Kidney epithelial cell (primary cell): ENCODE data around the gene RASL12. TPM values are rescaled to one million over a fixed set of nuclear protein-coding genes. Genes with fewer than 3 reads are reported as not detected.
"Not testable (repeated sequence)": the region's sequence is repeated elsewhere in the genome, so short reads cannot be mapped to it uniquely, and the experiment has no call there.

ENCODE experiments used
- DNase-seq: peaks from one replicate; pipeline ENCODE4 v3.0.0-alpha.2; 2010; ENCODE audit warnings: low read depth
- H3K27me3 ChIP-seq: 2 replicates; pipeline ENCODE4 v1.6.0; 2011; ENCODE audit warnings: low read length; ENCODE audit not compliant: control insufficient read depth, insufficient read depth
- H3K36me3 ChIP-seq: 2 replicates; pipeline ENCODE4 v1.5.1; 2011; ENCODE audit warnings: low read length; ENCODE audit not compliant: control insufficient read depth, insufficient read depth
- H3K4me3 ChIP-seq: 2 replicates; pipeline ENCODE4 v1.5.1; 2011; ENCODE audit warnings: low read depth, mild to moderate bottlenecking, control low read depth, low read length
- total RNA-seq: library from RNA; depleted of rRNA; stranded (reverse); fragments of >200 nt; gene quantifications from 2 replicates; pipeline ENCODE4 v1.2.3, GENCODE V29; 2015
- TF ChIP-seq, protein P1 (sequence below): IDR thresholded peaks from 2 replicates; pipeline ENCODE4 v1.5.1; 2011; ENCODE audit warnings: mild to moderate bottlenecking, moderate library complexity, low read length, control low read depth, inconsistent platforms; ENCODE audit not compliant: insufficient read depth, poor library complexity, severe bottlenecking

RASL12 gene
- total RNA-seq, 1 donor from 2014 or later: 0.92 TPM

DNA sequence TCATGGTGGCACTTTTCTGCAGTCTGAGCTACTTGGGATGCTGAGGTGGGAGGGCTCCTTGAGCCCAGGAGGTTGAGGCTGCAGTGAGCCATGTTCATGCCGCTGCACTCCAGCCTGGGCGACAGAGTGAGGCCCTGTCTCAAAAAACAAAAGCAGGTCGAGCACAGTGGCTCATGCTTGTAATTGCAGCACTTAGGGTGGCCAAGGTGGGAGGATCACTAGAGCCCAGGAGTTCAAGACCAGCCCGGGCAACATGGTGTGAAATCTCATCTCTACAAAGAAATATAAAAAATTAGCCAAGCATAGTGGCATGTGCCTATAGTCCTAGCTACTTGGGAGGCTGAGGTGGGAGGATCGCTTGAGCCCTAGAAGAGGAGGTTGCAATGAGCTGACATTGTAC is 37.2 kb upstream of the RASL12 start:
- H3K27me3 ChIP-seq: no peaks in the 10 kb centered on the region
- DNase-seq: no peak
- no peaks in the 10 kb centered on the region for H3K36me3 ChIP-seq
- TF ChIP-seq, protein P1, sequence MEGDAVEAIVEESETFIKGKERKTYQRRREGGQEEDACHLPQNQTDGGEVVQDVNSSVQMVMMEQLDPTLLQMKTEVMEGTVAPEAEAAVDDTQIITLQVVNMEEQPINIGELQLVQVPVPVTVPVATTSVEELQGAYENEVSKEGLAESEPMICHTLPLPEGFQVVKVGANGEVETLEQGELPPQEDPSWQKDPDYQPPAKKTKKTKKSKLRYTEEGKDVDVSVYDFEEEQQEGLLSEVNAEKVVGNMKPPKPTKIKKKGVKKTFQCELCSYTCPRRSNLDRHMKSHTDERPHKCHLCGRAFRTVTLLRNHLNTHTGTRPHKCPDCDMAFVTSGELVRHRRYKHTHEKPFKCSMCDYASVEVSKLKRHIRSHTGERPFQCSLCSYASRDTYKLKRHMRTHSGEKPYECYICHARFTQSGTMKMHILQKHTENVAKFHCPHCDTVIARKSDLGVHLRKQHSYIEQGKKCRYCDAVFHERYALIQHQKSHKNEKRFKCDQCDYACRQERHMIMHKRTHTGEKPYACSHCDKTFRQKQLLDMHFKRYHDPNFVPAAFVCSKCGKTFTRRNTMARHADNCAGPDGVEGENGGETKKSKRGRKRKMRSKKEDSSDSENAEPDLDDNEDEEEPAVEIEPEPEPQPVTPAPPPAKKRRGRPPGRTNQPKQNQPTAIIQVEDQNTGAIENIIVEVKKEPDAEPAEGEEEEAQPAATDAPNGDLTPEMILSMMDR: no peak
- H3K4me3 ChIP-seq: no peak overlapping the region

DNA sequence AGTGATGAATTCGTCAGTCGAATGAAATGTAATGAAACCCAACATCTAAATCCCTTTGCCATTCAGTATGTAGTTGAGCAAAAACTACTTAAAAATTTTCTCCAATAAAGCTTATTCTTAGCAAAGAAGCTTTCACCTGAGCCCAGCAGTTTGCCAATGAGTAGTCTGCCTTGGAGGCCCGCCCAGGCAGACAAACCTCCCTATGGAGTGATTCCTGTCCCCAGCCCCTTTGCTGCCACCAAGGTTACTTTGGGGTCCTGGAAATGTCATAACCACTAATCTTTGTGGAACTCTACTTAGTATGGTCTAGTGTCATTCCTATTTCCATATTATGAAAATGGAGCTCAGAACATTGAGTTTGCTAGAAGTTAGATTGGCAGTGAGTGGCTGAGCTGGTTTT is 35.1 kb upstream of the RASL12 start:
- TF ChIP-seq, protein P1: no peak
- DNase-seq: no peak

DNA sequence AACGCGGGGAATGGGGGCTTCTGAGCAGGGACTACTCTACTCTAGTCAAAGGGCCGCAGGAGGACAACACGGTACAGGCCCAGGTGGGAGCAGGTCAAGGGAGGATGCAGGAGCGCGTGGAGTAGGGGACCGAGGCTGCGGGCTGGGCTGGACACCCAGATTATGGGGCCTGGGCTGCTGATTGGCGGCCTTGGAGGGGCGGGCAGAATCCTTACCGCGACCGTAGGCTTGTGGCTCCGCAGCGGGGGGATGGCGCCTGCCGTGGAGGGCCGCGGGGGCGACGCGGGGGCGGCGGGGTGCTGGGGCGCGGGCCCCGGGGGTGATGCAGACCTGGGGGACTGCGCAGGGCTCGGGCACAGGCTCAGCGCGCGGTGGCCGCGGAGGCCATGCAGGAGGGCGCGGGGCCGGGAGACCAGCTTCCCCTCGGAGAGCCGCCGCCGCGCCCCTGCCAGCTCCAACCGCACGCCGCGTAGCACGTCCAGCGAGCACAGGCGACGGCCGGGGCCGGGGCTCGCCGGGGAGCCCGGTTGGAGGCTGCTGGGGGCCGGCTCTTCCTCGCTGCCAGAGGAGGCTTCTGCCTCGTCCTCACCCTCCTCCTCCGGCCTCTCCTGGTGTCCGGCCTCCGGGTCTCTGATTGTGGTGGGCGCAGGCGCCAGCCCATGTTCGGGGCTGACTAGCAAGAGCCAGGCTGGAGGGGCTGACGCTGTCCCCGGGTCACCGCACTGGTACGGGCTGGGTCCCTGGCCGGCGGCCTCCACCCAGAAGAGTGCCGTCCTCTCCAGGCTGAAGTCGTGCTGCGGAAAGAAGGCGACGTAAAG is 34.3 kb upstream of the RASL12 start:
- peaks cover 4% of the 10 kb centered on the region for H3K36me3 ChIP-seq
- TF ChIP-seq, protein P1: no peak
- no peak overlapping the region for H3K4me3 ChIP-seq
- H3K27me3 ChIP-seq: no peaks in the 10 kb centered on the region
- no peak for DNase-seq

More for the DNA sequence above, 35.1 kb upstream of the RASL12 start:
- no peaks in the 10 kb centered on the region for H3K27me3 ChIP-seq
- no peak overlapping the region for H3K4me3 ChIP-seq
- H3K36me3 ChIP-seq: peaks cover 4% of the 10 kb centered on the region

DNA sequence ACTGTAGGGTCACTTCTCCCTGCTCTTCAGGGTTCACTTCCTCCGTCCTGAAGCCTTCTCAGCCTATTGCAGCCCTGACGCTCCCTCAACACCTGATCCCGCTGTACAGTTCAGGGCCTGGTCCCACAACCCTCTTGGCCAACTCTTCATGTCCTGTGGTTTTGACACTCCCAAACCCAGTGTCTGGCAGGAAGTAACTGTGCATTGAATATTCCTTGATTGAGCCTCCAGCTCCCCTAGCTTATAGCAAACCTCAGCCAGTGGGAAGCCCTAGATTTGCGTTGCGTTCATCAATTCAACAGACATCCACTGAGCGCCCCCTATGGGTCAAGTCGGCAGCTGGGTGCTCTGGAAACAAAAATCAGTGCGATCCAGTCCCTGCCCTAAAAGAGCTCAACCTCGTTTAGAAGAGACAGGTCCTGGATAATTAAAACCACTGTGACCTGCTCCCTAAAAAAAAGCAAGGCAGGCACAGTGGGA is 33.7 kb upstream of the RASL12 start:
- H3K36me3 ChIP-seq: peaks cover 4% of the 10 kb centered on the region
- no peaks in the 10 kb centered on the region for H3K27me3 ChIP-seq
- TF ChIP-seq, protein P1: peak; percentile 81
- peak; percentile 9 for DNase-seq
- H3K4me3 ChIP-seq: no peak overlapping the region

DNA sequence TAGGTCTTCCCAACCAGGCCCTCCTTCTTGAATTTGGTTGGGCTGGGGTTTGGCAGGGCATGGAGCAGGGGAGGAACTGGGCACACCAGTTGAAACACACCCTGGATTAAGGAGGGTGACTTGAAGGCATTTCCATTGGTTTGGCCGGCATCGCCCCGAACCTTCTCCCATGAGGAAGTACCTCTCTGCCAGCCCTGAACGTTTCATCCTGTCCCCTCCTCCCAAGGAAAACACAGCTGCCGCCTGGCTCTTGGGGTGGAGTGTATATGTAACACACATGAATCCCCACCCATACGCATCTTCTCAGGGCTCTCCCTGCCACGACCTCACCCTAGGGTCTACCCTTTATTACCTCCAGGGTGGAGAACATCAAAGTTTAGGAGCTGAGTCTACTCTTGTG is 32.7 kb upstream of the RASL12 start:
- TF ChIP-seq, protein P1: no peak
- no peak overlapping the region for H3K4me3 ChIP-seq
- peaks cover 4% of the 10 kb centered on the region for H3K36me3 ChIP-seq
- no peaks in the 10 kb centered on the region for H3K27me3 ChIP-seq
- DNase-seq: no peak

DNA sequence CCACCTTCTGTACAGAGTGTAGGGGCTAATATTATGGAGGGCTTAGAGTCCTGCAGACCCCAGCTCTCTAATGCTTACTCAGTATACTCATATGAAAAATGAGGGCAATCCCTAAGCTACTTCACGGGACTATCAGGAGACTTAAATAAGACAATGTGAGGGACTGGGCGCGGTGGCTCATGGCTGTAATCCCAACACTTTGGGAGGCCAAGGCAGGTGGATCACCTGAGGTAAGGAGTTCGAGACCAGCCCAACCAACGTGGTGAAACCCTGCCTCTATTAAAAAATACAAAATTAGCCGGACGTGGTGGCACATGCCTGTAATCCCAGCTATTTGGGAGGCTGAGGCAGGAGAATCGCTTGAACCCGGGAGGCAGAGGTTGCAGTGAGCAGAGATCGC is 32.0 kb upstream of the RASL12 start:
- not testable (repeated sequence) for DNase-seq, H3K27me3 ChIP-seq, H3K4me3 ChIP-seq, H3K36me3 ChIP-seq
